NCI-H128 (cell line): ENCODE measurements around the gene KAT7.
A peak's percentile ranks its signal among the peaks of the same experiment; 100 is the strongest.

Experiments
- DNase-seq: peaks from one replicate; lab custom pipeline; 2025; ENCODE audit not compliant: unreplicated experiment; lab: John Stamatoyannopoulos, UW

KAT7 gene

GRCh38 chr17:49866882-49867413 is 78.5 kb downstream of the KAT7 start:
- no peak for DNase-seq

- DNase-seq: no peak
Measured at GRCh38 chr17:49869038-49869374, 80.5 kb downstream of the KAT7 start.

GRCh38 chr17:49870298-49870697 is 81.8 kb downstream of the KAT7 start:
- DNase-seq: no peak

- no peak for DNase-seq
Measured at GRCh38 chr17:49871211-49871610, 82.7 kb downstream of the KAT7 start.

GRCh38 chr17:49872754-49873377 is 84.4 kb downstream of the KAT7 start:
- DNase-seq: no peak

- peak; percentile 57 for DNase-seq
Measured at GRCh38 chr17:49873466-49873865, 85.0 kb downstream of the KAT7 start.

- DNase-seq: no peak
Measured at GRCh38 chr17:49873926-49874325, 85.4 kb downstream of the KAT7 start.

- DNase-seq: no peak
Measured at GRCh38 chr17:49874911-49875310, 86.4 kb downstream of the KAT7 start.

- DNase-seq: no peak
Measured at GRCh38 chr17:49875685-49876084, 87.2 kb downstream of the KAT7 start.

- no peak for DNase-seq
Measured at GRCh38 chr17:49878931-49879904, 90.7 kb downstream of the KAT7 start.

- DNase-seq: no peak
Measured at GRCh38 chr17:49880291-49881053, 92.0 kb downstream of the KAT7 start.

- DNase-seq: no peak
Measured at GRCh38 chr17:49881054-49881402, 92.5 kb downstream of the KAT7 start.

GRCh38 chr17:49882434-49882833 is 94.0 kb downstream of the KAT7 start:
- DNase-seq: no peak
